SW480 (cell line): ENCODE data around the gene TRIM2.
A peak's percentile ranks its signal among the peaks of the same experiment; 100 is the strongest.

Experiments used
- DNase-seq: peaks from one replicate; pipeline ENCODE4 v3.0.0-alpha.2; 2016; ENCODE audit warnings: low spot score

TRIM2 gene

DNA sequence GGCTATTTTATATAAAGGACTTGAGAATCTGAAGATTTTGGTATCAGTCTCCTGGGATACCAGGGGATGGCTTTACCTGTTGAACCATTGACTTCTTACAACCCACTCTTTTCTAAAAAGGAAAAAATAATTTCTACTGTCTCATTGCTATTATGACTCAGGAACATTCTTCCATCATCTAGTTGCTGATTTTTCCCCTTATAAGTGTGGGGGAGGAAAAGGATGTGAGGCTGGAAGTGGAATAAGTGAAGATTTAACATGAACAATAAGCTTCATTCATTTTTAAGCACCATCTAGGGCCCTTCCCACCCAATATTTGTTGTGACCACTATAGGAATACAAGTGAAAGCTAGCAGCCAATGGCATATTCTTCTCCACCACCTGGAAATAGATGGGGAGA lies 129.6 kb downstream of the TRIM2 start:
- DNase-seq = no peak

DNA sequence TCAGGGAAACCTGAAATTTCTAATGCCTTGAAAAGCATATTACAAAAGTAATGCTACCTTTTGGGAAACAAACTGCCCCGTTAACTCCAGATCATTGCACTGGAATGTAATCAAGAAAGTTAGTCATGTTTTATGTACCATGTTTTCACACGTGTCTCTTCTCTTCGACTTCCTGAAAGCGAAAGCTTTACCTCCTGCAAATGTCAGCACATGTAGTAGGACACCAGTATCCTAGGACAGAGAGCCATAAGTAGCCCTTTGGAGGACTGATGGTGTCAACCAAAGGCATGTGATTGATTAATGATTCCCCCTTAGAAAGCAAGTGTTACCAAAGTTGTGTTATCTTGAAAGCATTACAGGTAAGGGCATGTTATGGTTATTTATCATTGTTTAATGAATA lies 131.4 kb downstream of the TRIM2 start:
- no peak for DNase-seq

GRCh38 chr4:153337686-153338085 lies 133.4 kb downstream of the TRIM2 start:
- no peak for DNase-seq

DNA sequence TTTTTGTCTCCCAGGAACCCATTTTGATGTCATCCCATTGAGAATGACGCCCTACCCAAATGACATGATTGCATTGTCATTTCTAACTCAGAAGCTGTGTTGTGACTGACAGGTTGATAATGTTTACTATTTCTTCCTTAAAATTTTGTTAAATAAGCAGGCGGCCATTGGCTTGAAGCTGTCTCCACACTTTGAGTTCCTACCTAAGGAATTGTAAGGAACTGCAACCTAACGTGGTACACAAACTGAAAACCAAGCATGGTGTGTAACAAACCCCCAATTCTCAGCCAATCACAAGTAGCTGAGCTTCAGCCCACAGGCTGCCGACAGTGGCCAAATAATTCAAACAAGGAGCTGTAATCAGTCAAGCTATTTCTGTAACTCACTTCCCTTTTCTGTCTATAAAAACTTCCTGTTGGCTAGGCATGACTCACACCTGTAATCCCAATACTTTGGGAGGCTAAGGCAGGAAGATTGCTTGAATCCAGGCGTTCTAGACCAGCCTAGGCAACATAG lies 137.4 kb downstream of the TRIM2 start:
- peak; percentile 50 for DNase-seq

- DNase-seq = no peak
Measured at GRCh38 chr4:153342751-153343552, 138.7 kb downstream of the TRIM2 start.

- DNase-seq = peak; percentile 71
Measured at GRCh38 chr4:153344131-153345011, 140.1 kb downstream of the TRIM2 start, which contains the start of gene MND1. MND1 (plus strand) TSS chr4:153344688; CDS start chr4:153344738, 50 bp downstream.

GRCh38 chr4:153345012-153345981 lies 141.1 kb downstream of the TRIM2 start:
- DNase-seq = peak; percentile 65

DNA sequence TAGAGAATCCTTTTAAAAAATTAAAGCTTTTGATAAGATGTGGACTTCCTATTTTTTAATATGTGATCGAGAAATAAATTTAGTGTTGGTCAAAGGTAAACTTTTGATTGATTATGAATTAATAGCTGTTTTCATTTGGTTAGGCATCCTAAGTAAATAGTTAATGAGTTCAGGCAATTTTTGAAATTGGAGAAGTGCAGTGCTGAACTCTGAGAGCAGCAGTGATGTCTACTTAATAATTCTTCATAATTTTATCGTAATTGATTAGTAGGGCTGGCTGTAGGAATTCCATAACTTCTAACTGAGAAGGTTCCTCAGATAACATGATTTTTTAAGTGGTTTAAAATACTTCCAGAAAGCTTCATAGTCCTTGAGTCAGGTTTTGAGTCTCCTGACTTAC lies 141.8 kb downstream of the TRIM2 start:
- DNase-seq = no peak

- DNase-seq = no peak
Measured at GRCh38 chr4:153346563-153346962, 142.3 kb downstream of the TRIM2 start.

DNA sequence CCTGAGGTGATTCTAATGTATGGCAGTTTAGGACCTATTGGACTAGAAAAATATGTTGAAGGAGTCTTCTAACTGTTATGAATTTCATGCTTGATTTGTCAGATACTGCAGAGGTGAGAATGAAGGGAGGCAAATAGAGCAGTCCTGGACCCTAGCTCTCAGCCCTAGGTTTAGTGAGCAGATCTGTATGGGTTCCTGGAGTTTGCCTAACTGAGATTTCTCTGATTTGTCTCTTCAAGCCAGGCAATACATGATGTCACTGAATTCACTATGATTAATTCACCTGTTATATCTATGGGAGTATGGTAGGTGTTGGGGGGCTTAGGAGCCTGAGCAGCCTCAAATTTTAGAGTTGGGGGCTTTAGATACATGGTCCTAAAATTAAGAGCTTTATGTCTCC lies 142.9 kb downstream of the TRIM2 start:
- DNase-seq = no peak

- DNase-seq = no peak
Measured at GRCh38 chr4:153348006-153348405, 143.8 kb downstream of the TRIM2 start.

GRCh38 chr4:153349206-153349805 lies 145.1 kb downstream of the TRIM2 start:
- no peak for DNase-seq

DNA sequence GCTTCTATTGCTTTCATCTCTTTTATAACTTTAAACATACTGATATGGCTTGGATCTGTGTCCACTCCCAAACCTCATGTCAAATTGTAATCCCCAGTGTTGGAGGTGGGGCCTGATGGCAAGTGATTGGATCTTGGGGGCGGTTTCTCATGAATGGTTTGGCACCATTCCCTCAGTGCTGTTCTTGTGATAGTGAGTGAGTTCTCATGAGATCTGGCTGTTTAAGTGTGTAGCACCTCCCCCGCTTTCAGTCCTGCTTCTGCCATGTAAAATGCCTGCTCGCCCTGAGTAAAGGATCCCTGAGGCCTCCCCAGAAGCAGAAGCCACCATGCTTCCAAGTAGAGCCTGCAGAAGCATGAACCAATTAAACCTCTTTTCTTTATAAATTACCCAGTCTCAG lies 157.9 kb downstream of the TRIM2 start:
- DNase-seq = no peak

DNA sequence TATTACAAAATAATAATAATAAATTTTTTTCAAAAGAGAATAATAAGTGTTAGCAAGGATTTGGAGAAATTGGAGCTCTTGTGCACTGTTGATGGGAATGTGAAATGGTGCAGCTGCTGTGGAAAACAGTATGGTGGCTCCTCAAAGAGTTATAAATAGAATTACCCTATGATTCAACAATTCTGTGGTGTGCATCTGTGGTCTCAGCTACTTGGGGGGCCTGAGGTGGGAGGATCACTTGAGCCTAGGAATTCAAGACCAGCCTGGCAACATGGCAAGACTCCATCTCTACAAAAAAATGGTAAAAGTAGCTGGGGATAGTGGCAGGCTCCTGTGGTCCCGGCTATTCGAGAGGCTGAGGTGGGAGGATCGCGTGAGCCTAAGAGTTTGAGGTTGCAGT lies 159.8 kb downstream of the TRIM2 start:
- DNase-seq = no peak

DNA sequence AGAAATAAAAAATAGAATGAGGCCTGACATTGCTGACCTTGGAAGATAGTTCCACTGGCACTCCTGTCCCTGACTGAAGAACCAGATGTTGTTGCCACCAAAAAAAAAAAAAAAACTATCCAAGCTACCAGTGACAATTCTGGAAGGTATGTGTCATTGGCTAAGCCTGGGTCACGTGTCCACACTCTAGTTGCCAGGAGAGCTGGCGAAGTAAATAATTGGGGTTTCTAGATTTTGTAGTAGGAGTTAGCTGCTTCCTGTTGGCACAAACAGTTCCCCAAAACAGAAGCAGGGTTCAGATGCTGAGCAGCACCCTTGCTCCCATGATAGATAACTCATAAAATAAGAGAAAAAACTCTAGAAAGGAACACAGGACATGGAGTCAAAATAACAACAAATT lies 160.8 kb downstream of the TRIM2 start:
- no peak for DNase-seq

DNA sequence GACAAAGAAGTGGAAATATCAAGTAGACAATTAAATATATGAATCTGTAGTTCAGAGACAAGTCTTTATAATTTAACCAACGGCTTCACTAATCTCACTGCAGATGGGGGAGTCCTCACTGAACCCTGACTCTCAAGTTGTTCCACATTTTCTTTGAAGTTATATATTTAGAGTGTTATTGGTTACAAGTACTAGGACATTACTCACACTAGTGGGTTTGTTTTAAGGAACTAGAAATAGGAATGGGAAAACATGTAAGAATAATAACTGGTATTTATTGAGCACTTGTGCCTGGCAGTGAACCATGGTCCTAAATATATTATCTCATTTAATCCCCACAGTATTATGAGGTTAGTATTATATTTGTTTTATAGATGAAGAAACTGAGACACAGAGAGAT lies 162.2 kb downstream of the TRIM2 start:
- DNase-seq = no peak

DNA sequence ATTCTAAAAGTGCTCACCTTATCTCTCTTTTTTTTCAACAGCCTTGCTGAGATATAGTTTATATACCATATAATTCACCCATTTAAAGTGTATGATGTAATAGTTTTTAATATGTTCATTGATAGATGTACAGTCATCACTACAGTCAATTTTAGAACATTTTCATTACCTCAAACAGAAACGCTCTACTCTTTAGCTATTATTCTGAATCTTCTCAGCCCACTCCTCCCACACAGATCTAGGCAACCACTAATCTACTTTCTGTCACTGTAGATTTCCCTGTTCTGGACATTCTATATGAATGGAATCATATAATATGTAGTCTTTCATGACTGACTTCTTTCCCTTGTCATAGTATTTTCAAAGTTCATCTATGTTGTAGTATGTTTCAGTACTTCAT lies 162.8 kb downstream of the TRIM2 start:
- DNase-seq = no peak

- no peak for DNase-seq
Measured at GRCh38 chr4:153369021-153369420, 164.8 kb downstream of the TRIM2 start.

GRCh38 chr4:153371701-153372234 lies 167.5 kb downstream of the TRIM2 start:
- no peak for DNase-seq

GRCh38 chr4:153372967-153373562 lies 168.8 kb downstream of the TRIM2 start:
- no peak for DNase-seq

DNA sequence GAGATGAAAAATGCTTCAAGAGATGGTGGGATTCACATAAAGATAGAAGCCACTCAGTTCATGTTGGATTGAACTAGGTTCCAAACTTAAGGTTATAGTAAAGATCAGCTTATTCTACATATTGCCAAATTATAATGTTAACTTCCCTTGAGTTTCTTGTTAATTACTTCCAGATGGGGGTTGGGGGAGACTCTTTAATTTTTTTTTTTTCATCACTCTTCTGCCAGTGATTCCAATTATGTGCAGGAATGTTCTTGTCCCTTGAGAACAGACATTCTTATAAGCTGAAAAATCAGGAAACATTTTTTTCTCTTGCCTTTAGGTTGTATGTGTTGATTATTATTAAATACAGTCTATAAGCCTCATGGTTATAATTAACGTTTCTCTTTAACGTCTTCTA lies 170.2 kb downstream of the TRIM2 start:
- DNase-seq = no peak
